Body of pancreas (tissue), 4 donors: ENCODE measurements around the gene TRIML2.

Source experiments
- CTCF ChIP-seq, 7 experiments: fragments of 450-650 bp in 4 of 7; fragments of 200-600 bp in 3 of 7; sonication (generic) in 3 of 7; IDR thresholded peaks; one replicate each; pipeline ENCODE4 v1.5.1; 2016 to 2019; ENCODE audit warnings: antibody characterized with exemption in 7 of 7
- POLR2A ChIP-seq, 3 donors: fragments of 450-650 bp; IDR thresholded peaks; one replicate each; pipeline ENCODE4 v1.6.1; 2016; ENCODE audit warnings: antibody characterized with exemption in 3 of 3, mild to moderate bottlenecking in 2 of 3

- no peak for TF ChIP-seq CTCF (IDR thresholded peaks at IDR 0.05)
- no peak for TF ChIP-seq POLR2A (IDR thresholded peaks at IDR 0.05)
Observed at GRCh38 chr4:188092824-188093223, 16.6 kb downstream of the TRIML2 start.
